Midbrain (tissue), 1 donor: Measurements from ENCODE around the gene RAB40C.

Experiments used
- DNase-seq: peaks from one replicate; lab custom pipeline; 2025; lab: John Stamatoyannopoulos, UW

RAB40C gene

GRCh38 chr16:631808-632358 lies 42.0 kb downstream of the RAB40C start:
- DNase-seq = no peak

- DNase-seq = no peak
These were observed 42.8 kb downstream of the RAB40C start for GRCh38 chr16:632486-633335.

GRCh38 chr16:633336-634050 lies 43.6 kb downstream of the RAB40C start:
- DNase-seq = no peak

- no peak for DNase-seq
These were observed 44.3 kb downstream of the RAB40C start for GRCh38 chr16:634051-634670.

- DNase-seq = no peak
These were observed 45.1 kb downstream of the RAB40C start for GRCh38 chr16:634996-635395.

GRCh38 chr16:635573-636205 lies 45.8 kb downstream of the RAB40C start:
- DNase-seq = no peak

- DNase-seq = peak; percentile 95
These were observed 46.6 kb downstream of the RAB40C start, which contains the start of gene METTL26 for GRCh38 chr16:636206-637080. METTL26 (minus strand) TSS chr16:636305; CDS start chr16:636290, 15 bp downstream.

- DNase-seq = peak; percentile 95
These were observed 47.5 kb downstream of the RAB40C start for GRCh38 chr16:637081-638018.

- no peak for DNase-seq
These were observed 48.2 kb downstream of the RAB40C start for GRCh38 chr16:638034-638543.

- no peak for DNase-seq
These were observed 49.0 kb downstream of the RAB40C start for GRCh38 chr16:638836-639235.

GRCh38 chr16:640614-641013 lies 50.7 kb downstream of the RAB40C start:
- DNase-seq = no peak

GRCh38 chr16:641326-642188 lies 51.7 kb downstream of the RAB40C start, which contains the start of gene MCRIP2:
MCRIP2 (plus strand) TSS chr16:641828; CDS start chr16:641992, 164 bp downstream.
- DNase-seq = peak; percentile 87

GRCh38 chr16:642189-643049 lies 52.6 kb downstream of the RAB40C start:
- peak; percentile 39 for DNase-seq

GRCh38 chr16:643050-643368 lies 53.1 kb downstream of the RAB40C start:
- no peak for DNase-seq

GRCh38 chr16:644556-644955 lies 54.7 kb downstream of the RAB40C start:
- DNase-seq = no peak

GRCh38 chr16:645852-646678 lies 56.2 kb downstream of the RAB40C start:
- DNase-seq = no peak
